ENCODE data around the gene PRM2.

DNA sequence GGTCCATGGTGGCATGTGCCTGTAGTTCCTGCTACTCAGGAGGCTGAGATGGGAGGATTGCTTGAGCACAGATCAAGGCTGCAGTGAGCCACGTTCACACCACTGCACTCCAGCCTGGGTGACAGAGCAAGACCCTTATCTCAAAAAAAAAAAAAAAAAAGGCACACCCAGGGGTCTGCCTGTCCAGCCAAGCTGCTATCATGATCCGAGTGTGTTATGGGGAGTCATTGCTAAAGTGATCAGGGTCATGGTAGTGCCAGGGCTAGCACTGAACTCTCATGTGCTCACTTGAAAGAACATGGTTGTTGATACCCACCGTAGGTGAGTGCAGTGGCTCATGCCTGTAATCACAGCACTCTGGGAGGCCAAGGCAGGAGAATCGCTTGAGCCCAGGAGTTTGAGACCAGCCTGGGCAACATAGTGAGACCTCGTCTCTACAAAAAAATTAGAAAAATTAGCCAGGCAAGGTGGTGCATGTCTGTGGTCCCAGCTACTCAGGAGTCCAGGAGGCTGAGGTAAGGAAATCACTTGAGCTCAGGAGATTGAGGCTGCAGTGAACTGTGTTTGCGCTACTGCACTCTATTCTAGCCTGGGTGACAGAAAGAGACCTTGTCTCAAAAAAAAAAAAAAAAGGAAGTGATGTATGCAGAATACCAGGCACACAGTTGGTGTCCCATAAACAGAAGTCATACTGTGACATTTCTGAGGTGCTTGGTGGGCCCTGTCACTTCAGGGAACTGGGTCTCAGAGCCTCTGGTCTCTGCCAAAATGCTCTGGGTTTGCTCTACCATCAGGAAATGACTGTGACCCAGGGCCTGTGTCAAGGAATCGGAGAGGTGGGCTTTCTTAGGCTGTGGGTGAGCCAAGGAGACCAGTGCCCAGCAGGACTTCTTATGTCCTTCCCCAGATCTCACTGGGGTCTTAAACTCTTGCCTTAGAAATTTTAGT is 2.7 kb upstream of the PRM2 start:
- TF ChIP-seq CTCF (IDR thresholded peaks at IDR 0.05) (no peak), MEF2A (IDR thresholded peaks at IDR 0.05; ENCODE audit: borderline replicate concordance, low read depth) (no peak), TEAD4 (IDR thresholded peaks at IDR 0.05; ENCODE audit: borderline replicate concordance, insufficient read depth) (no peak)

Measured in SK-N-SH (cell line).